ENCODE measurements around the gene RAET1L. TPM values are rescaled to one million over a fixed set of nuclear protein-coding genes. Genes with fewer than 3 reads are reported as not detected.
A peak's percentile ranks its signal among the peaks of the same experiment; 100 is the strongest.
"Not testable (repeated sequence)": the region's sequence is repeated elsewhere in the genome, so short reads cannot be mapped to it uniquely, and the experiment has no call there.

The RAET1L gene
- total RNA-seq, 1 experiment from 2014 or later: 1.3 TPM

DNA sequence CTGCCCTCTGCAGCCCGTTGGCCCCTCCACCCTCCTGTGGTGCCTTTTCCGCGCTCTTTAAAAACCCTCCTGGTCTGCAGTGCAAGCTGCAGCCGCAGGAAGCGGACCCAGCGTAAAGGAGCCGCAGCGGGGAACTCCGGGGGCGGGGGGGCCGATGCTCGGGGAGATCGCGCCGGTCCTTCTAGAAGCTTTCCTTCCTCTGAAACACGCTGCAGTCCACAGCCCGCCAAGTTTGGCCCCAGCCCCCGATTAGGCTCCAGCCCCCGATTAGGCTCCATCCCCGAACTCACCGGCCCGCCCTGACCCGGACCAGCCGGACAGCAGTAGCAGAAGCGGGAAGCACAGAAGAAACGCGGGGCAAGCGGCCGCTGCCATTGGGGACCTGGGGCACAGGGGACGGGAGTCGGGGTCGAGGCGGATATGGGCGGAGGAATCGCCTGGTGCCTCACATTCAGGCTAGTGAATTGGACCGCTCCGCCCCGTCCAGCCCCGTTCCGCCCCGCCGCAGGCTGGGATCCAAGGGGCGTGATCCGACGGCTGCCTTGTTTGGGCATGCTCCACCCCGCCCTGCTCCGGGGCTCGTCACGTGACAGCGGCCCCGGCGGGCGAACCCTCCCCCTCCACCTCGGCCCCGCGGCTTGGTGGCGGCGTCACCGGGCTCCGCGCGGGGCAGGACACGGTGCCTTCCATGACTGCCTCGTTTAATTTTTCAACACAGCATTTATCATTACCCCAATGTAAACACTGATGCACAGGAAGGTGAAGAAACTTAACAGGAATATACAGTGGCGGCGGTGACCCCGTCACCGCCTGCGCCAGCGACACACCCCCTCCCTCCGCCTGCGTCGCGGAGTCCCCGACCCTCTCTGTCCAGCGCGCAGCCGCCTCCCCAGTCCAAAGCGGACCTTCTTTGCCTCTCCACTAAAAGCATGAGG, 20.3 kb downstream of the RAET1L start:
- Mint-ChIP-seq H3K36me3 (ENCODE audit: insufficient read depth, unreplicated experiment) (peaks cover 21% of the 10 kb centered on the region), H3K9me3 (ENCODE audit: low read depth, unreplicated experiment) (no peaks in the 10 kb centered on the region), H3K4me1 (ENCODE audit: low read depth, unreplicated experiment) (peaks cover 7% of the 10 kb centered on the region), H3K4me3 (ENCODE audit: low read depth, unreplicated experiment) (peak overlapping the region; percentile 84), H3K27me3 (ENCODE audit: unreplicated experiment) (peaks cover 9% of the 10 kb centered on the region), H3K27ac (ENCODE audit: unreplicated experiment) (peak overlapping the region; percentile 69)
- peak; percentile 93 for DNase-seq
- TSS peak; percentile 47 for BruUV-seq (replicated peaks)
- intact Hi-C loops (cut with micrococcal nuclease; ENCODE audit: unreplicated experiment): no loop called here
- CTCF ChIA-PET: no interaction called here
- TF ChIP-seq, protein P1, sequence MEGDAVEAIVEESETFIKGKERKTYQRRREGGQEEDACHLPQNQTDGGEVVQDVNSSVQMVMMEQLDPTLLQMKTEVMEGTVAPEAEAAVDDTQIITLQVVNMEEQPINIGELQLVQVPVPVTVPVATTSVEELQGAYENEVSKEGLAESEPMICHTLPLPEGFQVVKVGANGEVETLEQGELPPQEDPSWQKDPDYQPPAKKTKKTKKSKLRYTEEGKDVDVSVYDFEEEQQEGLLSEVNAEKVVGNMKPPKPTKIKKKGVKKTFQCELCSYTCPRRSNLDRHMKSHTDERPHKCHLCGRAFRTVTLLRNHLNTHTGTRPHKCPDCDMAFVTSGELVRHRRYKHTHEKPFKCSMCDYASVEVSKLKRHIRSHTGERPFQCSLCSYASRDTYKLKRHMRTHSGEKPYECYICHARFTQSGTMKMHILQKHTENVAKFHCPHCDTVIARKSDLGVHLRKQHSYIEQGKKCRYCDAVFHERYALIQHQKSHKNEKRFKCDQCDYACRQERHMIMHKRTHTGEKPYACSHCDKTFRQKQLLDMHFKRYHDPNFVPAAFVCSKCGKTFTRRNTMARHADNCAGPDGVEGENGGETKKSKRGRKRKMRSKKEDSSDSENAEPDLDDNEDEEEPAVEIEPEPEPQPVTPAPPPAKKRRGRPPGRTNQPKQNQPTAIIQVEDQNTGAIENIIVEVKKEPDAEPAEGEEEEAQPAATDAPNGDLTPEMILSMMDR (IDR thresholded peaks at IDR 0.05; ENCODE audit: unreplicated experiment): no peak

DNA sequence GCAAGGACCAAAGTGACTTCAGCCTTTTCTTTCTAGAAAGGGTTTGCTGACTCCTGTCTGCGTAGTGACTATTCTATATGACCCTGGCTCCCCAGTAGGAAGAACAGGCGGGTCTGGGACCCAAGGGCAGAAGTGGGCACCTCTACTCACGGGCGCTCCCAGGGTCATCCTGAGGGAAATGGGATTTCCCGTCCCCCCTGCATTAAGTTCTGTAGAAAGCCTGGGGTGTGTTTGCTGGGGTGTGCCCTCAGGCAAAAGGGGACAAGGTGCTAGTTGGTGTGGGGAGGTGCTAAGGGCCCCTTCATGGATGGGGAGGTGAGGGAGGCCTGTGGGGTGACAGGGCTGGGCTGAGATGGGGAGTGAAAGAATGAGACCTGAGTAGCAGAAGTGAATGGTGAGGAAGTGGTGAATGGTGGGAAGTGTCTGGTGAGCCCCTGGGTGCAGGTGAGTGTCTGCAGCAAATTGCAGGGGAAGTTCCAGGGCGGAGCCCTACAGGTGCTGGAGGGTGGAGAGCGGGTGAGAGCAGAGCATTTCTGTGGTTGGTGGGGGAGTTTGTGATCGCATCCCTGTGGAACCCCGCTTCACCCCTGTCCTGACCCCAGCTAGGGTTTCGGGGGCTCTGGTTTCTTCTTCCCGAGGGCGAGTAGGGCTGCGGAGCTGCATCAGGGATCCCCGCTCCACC, 21.1 kb downstream of the RAET1L start:
- CTCF ChIA-PET: no interaction called here
- H3K27me3 Mint-ChIP-seq (ENCODE audit: unreplicated experiment): peaks cover under 1% of the 10 kb centered on the region
- TF ChIP-seq, protein P1 (IDR thresholded peaks at IDR 0.05; ENCODE audit: unreplicated experiment): no peak
- DNase-seq: no peak
- peaks cover 7% of the 10 kb centered on the region for H3K4me1 Mint-ChIP-seq (ENCODE audit: low read depth, unreplicated experiment)
- no TSS peak for BruUV-seq (replicated peaks)
- H3K36me3 Mint-ChIP-seq (ENCODE audit: insufficient read depth, unreplicated experiment): peaks cover 21% of the 10 kb centered on the region
- H3K27ac Mint-ChIP-seq (ENCODE audit: unreplicated experiment): no peak overlapping the region
- intact Hi-C loops (cut with micrococcal nuclease; ENCODE audit: unreplicated experiment): no loop called here
- peak overlapping the region; percentile 84 for H3K4me3 Mint-ChIP-seq (ENCODE audit: low read depth, unreplicated experiment)
- H3K9me3 Mint-ChIP-seq (ENCODE audit: low read depth, unreplicated experiment): no peaks in the 10 kb centered on the region

DNA sequence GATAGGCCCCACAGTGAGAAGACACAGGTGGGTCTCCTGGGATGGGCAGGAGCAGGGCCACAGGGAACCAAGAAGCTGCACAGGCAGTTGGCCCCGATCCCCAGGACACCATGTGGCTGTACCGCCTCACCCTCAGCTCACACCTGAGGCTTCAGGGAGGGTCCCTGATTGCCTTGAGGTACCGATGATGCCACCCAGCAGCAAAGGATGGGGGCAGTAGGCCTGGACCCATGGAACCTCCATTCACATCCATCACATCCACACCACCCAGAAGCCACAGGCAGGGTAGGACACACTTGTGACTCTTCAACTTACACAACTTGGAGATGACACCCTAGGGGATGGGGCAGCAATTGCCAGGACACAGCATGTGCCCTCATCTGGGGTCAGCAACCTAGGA, 21.7 kb downstream of the RAET1L start:
- peaks cover 21% of the 10 kb centered on the region for H3K36me3 Mint-ChIP-seq (ENCODE audit: insufficient read depth, unreplicated experiment)

DNA sequence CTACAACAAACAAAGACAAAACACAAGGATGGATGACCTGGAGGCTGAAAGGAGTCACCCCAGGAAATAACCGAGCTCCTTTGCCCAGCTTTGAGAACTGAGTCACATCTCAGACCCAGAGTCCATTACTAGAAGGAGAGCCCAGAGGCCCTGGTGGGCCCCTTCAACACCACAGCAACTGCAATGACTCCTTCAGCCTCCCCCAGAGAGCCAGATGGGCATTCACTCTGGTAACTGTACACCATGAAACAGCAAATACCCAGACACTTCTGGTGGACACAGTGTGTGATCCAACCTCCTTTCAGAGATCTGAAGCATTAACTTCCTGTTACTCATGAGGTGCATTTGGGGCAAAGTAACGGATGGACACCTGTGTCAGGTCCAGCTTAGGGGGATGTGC, 22.6 kb downstream of the RAET1L start:
- no peak for DNase-seq
- intact Hi-C loops (cut with micrococcal nuclease; ENCODE audit: unreplicated experiment): no loop called here
- BruUV-seq (replicated peaks): no TSS peak
- Mint-ChIP-seq H3K9me3 (ENCODE audit: low read depth, unreplicated experiment) (no peaks in the 10 kb centered on the region), H3K27me3 (ENCODE audit: unreplicated experiment) (no peaks in the 10 kb centered on the region), H3K4me3 (ENCODE audit: low read depth, unreplicated experiment) (no peak overlapping the region), H3K4me1 (ENCODE audit: low read depth, unreplicated experiment) (peaks cover 7% of the 10 kb centered on the region), H3K27ac (ENCODE audit: unreplicated experiment) (no peak overlapping the region), H3K36me3 (ENCODE audit: insufficient read depth, unreplicated experiment) (peaks cover 21% of the 10 kb centered on the region)
- TF ChIP-seq, protein P1 (IDR thresholded peaks at IDR 0.05; ENCODE audit: unreplicated experiment): no peak
- CTCF ChIA-PET: no interaction called here

More for the DNA sequence above, 21.7 kb downstream of the RAET1L start:
- peak overlapping the region; percentile 84 for H3K4me3 Mint-ChIP-seq (ENCODE audit: low read depth, unreplicated experiment)
- H3K27ac Mint-ChIP-seq (ENCODE audit: unreplicated experiment); H3K27me3 Mint-ChIP-seq (ENCODE audit: unreplicated experiment); DNase-seq; intact Hi-C loops (cut with micrococcal nuclease; ENCODE audit: unreplicated experiment); CTCF ChIA-PET; H3K9me3 Mint-ChIP-seq (ENCODE audit: low read depth, unreplicated experiment); H3K4me1 Mint-ChIP-seq (ENCODE audit: low read depth, unreplicated experiment); BruUV-seq (replicated peaks): not testable (repeated sequence)

All from Calu3 (cell line).